HG03460 (cell line): Measurements from ENCODE around the gene GALNT2.

Experiments used
- ATAC-seq: cut with Tn5 transposase; IDR thresholded peaks from one replicate; pipeline ENCODE4 v1.9.1; 2021; ENCODE audit not compliant: unreplicated experiment

GALNT2 gene

GRCh38 chr1:230050973-230051735 is 15.9 kb upstream of the GALNT2 start:
- ATAC-seq, result no peak

DNA sequence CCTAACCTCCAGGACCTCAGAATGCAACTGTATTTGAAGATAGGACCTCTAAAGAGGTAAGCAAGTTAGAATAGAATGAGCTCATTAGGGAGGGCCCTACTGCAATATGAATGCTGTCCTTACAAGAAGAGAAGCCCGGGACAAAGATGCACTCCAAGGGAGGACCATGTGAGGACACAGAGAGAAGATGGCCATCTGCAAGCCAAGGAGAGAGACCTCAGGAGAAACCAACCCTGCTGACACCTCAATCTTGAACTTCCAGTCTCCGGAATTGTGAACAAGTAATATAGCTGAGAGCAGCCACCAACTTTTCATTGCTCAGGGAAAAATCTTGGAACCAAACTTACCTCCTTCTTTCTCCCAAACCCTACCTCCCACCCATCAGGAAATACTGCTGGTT is 15.0 kb upstream of the GALNT2 start:
- no peak for ATAC-seq

- ATAC-seq, result no peak
Measured at GRCh38 chr1:230052665-230053064, 14.4 kb upstream of the GALNT2 start.

DNA sequence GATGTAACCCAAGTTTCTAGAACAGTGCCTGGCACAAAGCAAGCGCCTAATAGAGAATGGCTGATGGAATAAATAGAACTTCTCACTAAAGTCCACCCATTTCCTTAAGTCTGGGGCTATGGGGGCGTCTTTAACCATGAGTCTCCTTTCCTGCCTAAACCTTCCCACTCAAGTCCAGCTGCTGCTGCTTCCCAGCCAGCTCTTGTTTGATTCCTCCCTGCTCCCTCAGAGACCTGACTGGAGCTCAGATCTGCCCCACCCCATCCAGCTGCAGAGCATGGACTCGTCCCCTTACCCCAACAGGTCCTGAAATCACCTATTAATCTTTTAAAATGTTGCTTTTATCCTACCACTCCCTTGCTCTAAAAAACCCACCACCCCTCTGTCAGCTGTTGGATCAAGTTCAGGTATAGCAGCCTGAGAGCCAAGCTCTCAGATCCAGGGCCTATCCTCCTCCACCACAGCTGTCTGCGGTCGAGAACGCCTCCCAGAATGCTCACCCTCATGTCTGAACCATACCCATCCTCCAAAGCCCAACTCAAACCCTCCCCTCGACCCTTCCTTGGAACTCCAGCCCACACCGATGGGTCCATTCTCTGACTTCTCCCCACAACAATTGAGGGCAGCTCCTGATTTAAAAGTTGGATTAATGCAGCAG is 12.8 kb upstream of the GALNT2 start:
- no peak for ATAC-seq

DNA sequence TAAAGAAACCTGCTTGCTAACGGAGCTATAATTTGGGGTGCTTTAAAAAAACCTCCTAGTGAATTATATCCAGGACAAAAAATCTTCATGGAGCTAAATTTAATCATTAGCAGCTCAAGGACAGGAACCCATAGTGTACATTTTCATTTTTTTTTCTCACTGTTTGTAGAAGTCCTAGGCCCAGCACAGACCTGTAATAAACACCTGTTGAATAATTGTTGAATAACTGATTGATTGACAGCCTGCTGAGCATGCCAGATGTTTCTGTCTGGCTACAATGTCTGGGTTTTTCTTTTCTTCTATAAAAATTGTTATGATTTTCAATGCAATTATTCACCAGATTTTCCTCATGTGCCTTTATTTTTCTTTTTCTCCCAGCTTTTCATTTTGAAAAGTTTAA is 10.9 kb upstream of the GALNT2 start:
- no peak for ATAC-seq

GRCh38 chr1:230057100-230057499 is 9.9 kb upstream of the GALNT2 start:
- ATAC-seq, result no peak

DNA sequence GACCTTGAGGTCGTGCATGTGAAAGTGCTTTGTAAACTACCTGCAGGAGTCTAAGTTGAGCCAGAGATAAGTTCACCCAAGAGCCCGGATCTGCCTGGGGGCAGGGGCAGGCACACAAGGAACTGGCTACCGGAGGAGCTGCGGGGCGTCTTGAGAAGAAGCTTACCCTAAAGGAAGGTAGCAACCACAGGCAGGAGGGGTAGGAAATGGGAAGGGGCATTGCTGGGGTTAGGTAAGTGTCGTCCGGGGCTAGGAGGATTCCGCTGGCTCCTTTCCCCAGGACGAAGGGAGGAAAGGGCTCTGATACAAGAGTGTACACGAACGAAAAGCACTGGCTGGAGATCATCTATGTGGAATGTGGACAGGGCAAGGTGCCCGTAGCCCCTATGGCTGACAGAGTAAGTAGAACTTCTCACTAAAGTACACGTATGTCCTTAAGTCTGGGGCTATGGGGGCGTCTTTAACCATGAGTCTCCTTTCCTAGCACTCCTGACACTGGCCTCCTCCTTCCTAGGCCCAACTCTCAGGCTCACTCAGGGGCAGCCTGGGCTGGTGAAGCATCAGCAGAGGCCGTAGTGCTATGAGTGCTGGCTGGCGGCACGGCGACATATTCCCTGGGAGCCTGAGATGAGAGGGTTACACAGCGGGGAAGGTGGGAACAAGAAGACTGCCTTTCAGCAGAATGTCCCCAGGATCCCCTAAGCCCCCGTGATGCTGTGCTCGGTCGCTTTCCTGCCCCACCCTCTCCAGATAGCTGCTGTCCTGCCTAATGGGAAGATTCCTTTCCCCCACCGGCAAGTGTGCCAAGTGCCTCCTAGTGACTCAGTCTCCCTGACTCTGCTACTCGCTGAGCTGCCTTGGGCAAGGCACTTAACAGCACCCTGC is 9.1 kb upstream of the GALNT2 start:
- ATAC-seq, result no peak

GRCh38 chr1:230058626-230059025 is 8.4 kb upstream of the GALNT2 start:
- no peak for ATAC-seq

- ATAC-seq, result no peak
Measured at GRCh38 chr1:230061801-230062200, 5.2 kb upstream of the GALNT2 start.

- ATAC-seq, result no peak
Measured at GRCh38 chr1:230062521-230062920, 4.5 kb upstream of the GALNT2 start.

DNA sequence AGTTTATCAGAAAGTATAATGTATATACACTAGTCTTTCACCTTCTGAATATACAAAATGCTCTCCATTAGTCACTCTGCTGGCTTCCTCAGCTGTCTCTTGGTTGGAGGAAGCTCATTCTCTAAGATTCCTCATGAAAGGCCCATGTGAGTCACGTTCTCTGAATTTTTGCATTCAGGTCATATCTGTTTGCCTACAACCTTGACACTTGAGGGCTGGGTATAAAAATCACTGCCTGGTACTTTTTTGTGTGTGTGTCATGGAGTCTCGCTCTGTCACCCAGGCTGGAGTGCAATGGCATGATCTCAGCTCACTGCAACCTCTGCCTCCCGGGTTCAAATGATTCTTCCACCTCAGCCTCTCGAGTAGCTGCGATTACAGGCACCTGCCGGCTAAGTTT is 2.8 kb upstream of the GALNT2 start:
- ATAC-seq, result no peak

DNA sequence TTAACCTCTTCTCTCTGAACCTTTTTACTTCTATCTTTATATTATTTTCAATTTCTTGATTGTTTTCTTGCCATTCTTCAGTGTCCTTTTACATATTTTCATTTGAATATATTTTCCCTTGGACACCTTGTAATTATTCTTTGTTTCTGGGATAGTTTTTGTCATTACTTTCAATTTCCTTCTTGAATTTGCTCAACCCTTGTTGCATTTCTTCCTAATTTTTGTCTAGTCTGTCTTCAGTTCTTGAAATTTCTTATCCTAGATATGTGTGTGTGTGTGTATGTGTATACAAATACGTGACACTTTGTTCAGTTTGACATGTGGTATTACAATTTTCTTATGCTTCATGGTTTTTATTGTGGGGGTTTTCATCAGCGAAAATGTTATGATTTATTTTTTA is 1.9 kb upstream of the GALNT2 start:
- ATAC-seq, result no peak

DNA sequence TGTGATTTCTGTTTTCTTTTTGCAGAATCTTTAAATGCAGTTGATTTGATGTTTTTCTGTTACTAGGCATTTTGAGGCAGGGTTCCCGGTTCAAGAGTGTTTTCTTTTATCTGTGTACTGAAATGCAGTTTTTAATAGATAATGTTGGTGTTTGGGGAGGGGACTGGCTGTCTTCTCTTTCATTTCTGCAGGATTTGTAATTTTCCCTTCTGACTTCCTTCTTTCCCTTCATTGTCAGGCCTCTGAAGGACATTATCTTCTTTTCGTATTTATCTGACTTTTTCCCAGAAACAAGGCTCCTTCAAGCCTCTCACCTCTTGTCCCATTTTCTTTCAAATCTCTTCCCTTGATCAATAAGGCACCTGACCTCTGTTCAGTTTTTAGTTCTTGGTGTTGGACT is 1.5 kb upstream of the GALNT2 start:
- ATAC-seq, result no peak

DNA sequence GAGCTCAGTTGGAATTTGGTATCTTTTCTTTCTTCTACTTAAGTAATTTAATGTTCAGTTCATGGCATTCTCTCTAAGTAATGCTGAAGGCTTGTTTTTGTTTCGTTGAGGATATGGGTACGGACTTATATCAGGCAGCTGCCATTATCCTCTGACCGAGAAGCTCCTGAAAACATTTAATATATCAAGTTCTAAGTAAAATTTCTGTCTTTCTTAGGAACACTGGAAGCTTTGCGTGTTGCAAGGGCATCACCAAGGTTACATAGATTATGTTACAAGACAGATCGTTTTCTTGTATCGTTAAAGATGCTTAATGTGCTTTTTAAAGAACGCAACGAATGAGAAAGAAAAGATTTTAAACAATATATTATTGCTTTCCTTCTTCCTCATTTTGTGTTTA is 1.0 kb upstream of the GALNT2 start:
- no peak for ATAC-seq

GRCh38 chr1:230067419-230067870 is 407 bp downstream of the GALNT2 start:
- ATAC-seq, result no peak

GRCh38 chr1:230067871-230068620 is 1.0 kb downstream of the GALNT2 start:
- no peak for ATAC-seq

DNA sequence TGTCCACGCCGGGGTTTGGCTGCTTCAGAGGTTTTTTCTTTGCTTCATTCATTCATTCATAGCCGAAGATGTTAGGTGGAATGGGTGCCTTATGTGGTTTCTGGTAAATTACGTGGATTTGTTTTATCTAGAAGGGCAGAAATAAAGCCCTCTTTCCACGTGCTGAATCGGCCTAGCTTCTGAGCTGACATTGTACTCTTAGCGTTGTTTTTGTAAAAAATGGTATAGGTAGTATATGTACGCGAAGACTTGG is 1.5 kb downstream of the GALNT2 start:
- no peak for ATAC-seq

DNA sequence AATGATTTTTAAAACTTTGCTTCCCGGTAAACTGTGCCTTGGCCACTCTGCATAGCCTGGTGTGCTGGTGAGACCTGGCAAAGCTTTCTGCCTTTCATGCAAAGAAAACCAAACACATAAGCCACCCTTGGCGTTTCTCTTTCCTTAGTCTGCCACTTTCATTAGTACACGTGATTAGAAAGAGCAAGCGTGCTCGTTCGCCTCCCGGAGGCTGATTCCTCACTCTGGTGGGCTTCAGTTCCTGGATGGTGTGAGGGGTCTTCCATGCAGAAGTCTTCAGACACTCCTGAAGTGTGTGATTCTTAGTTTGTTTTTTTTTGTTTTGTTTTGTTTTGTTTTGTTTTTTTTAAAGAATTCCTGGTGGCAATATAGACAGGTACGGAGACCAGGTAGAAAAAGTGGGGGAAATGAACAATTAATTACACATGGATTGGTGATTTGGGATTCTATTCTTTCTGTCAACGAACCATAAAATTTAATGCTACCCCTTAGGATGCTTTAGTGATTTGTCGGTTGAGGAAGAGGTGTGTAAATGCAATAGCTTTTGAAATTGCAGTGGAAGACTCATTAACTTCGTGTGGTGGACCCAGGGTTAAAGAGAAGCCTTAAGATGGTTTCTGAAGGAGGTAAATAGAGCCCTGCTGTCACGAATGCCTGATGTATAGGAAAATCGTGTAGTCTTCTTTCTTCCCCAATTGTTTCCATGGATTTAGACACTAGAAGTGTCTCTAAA is 2.1 kb downstream of the GALNT2 start:
- ATAC-seq, result no peak

GRCh38 chr1:230069796-230070195 is 2.8 kb downstream of the GALNT2 start:
- ATAC-seq, result no peak

- no peak for ATAC-seq
Measured at GRCh38 chr1:230070321-230071208, 3.5 kb downstream of the GALNT2 start.
